H1 (cell line): Measurements from ENCODE around the gene THEM5. TPM values are rescaled to one million over a fixed set of nuclear protein-coding genes. Genes with fewer than 3 reads are reported as not detected.
A peak's percentile ranks its signal among the peaks of the same experiment; 100 is the strongest.

Experiments used
- CTCF ChIA-PET: fragments of 300-600 bp; sonication (Branson Sonifier 250); formaldehyde crosslinking; loops from one replicate; lab custom pipeline; 2021; ENCODE audit not compliant: partially characterized antibody; lab: Charles Lee
- POLR2A ChIA-PET: fragments of 300-600 bp; sonication (Branson Sonifier 250); formaldehyde crosslinking; loops from one replicate; lab custom pipeline; 2021; ENCODE audit warnings: inconsistent platforms; ENCODE audit not compliant: partially characterized antibody; lab: Charles Lee
- DNase-seq, 2 experiments: peaks; one replicate each; pipeline versions ENCODE4 v3.0.0 to v3.0.0-alpha.2; 2010 to 2022; ENCODE audit warnings: low spot score in 2 of 2, low read depth in 1 of 2, mixed read lengths in 1 of 2
- FAIRE-seq: peaks from 2 replicates; lab custom pipeline; 2011; peaks lifted over from hg19 to GRCh38; lab: Jason Lieb, UNC
- H2AFZ ChIP-seq: 2 replicates; pipeline ENCODE4 v1.8.1; 2012; ENCODE audit warnings: low read length, inconsistent platforms
- H2AK5ac ChIP-seq: 2 replicates; pipeline ENCODE4 v1.6.1; 2013; ENCODE audit warnings: low read depth, low read length
- H2BK120ac ChIP-seq: replicated peaks from 2 replicates; pipeline ENCODE3; 2013; ENCODE audit warnings: low read depth, low read length, inconsistent platforms
- H2BK12ac ChIP-seq: 2 replicates; pipeline ENCODE4 v1.6.1; 2013; ENCODE audit warnings: low read depth, low read length
- H2BK15ac ChIP-seq: 2 replicates; pipeline ENCODE4 v1.6.1; 2013; ENCODE audit warnings: low read length
- H2BK20ac ChIP-seq: 2 replicates; pipeline ENCODE4 v1.6.1; 2013; ENCODE audit warnings: low read length
- H2BK5ac ChIP-seq: 2 replicates; pipeline ENCODE4 v1.6.1; 2013; ENCODE audit warnings: low read depth, low read length
- H3K14ac ChIP-seq: 2 replicates; pipeline ENCODE4 v1.6.1; 2013; ENCODE audit warnings: inconsistent platforms; ENCODE audit not compliant: insufficient read length
- H3K18ac ChIP-seq: 2 replicates; pipeline ENCODE4 v1.6.1; 2013; ENCODE audit warnings: low read length; ENCODE audit errors: extremely low read depth
- H3K23ac ChIP-seq: 2 replicates; pipeline ENCODE4 v1.6.1; 2013; ENCODE audit warnings: inconsistent platforms; ENCODE audit not compliant: insufficient read length
- H3K23me2 ChIP-seq: 2 replicates; pipeline ENCODE4 v1.6.1; 2013; ENCODE audit warnings: low read depth, low read length
- H3K27ac ChIP-seq: 2 replicates; pipeline ENCODE4 v1.6.1; 2011; ENCODE audit warnings: low read depth, low read length, inconsistent platforms
- H3K27me3 ChIP-seq, 4 experiments: replicated peaks in 1 of 4; 1 replicate in 1 of 4; 2 replicates in 3 of 4; pipeline versions ENCODE4 v1.6.1 to v1.8.1; 2011 to 2013; ENCODE audit warnings: low read length in 3 of 4, mild to moderate bottlenecking in 3 of 4, inconsistent platforms in 2 of 4, mixed read lengths in 2 of 4, moderate library complexity in 1 of 4; ENCODE audit not compliant: control insufficient read depth in 3 of 4, insufficient read depth in 3 of 4; ENCODE audit errors: extremely low read depth in 1 of 4
- H3K36me3 ChIP-seq, 4 experiments: 2 replicates each; pipeline versions ENCODE4 v1.6.1 to v1.8.1; 2011 to 2013; ENCODE audit warnings: mild to moderate bottlenecking in 4 of 4, low read length in 3 of 4, moderate library complexity in 2 of 4, control low read depth in 1 of 4, inconsistent platforms in 1 of 4; ENCODE audit not compliant: insufficient read depth in 4 of 4, control insufficient read depth in 2 of 4
- H3K4ac ChIP-seq: replicated peaks from 2 replicates; pipeline ENCODE3; 2013; ENCODE audit warnings: low read length, low read depth, mixed read lengths, inconsistent platforms; ENCODE audit not compliant: insufficient read length
- H3K4me1 ChIP-seq, 4 experiments: replicated peaks in 1 of 4; 1 replicate in 1 of 4; 2 replicates in 3 of 4; pipeline versions ENCODE4 v1.6.1 to v1.8.1; 2011 to 2013; ENCODE audit warnings: low read length in 3 of 4, inconsistent platforms in 2 of 4, mixed read lengths in 1 of 4; ENCODE audit not compliant: insufficient read depth in 4 of 4, control insufficient read depth in 3 of 4
- H3K4me2 ChIP-seq, 2 experiments: 2 replicates each; pipeline versions ENCODE4 v1.6.1 to v1.8.1; 2011 to 2013; ENCODE audit warnings: low read depth in 2 of 2, low read length in 2 of 2, control low read depth in 1 of 2, inconsistent platforms in 1 of 2, mild to moderate bottlenecking in 1 of 2; ENCODE audit not compliant: insufficient read depth in 1 of 2
- H3K4me3 ChIP-seq, 4 experiments: fragments of 200-600, 300-600 bp in 1 of 4; sonication (generic), shearing (Covaris generic), sonication (Bioruptor Twin) in 1 of 4; 2 replicates each; pipeline versions ENCODE4 v1.5.1 to v1.8.1; 2011 to 2016; ENCODE audit warnings: low read length in 4 of 4, low read depth in 3 of 4, control low read depth in 2 of 4, inconsistent platforms in 2 of 4, mild to moderate bottlenecking in 2 of 4, mixed read lengths in 1 of 4, moderate library complexity in 1 of 4; ENCODE audit not compliant: insufficient read depth in 2 of 4; ENCODE audit errors: extremely low read depth in 1 of 4
- H3K56ac ChIP-seq: replicated peaks from 2 replicates; pipeline ENCODE3; 2013; ENCODE audit warnings: low read depth, mild to moderate bottlenecking, mixed read lengths, low read length, inconsistent platforms; ENCODE audit not compliant: insufficient read length
- H3K79me1 ChIP-seq: 2 replicates; pipeline ENCODE4 v1.6.1; 2013; ENCODE audit warnings: low read depth, low read length, control low read depth
- H3K79me2 ChIP-seq, 2 experiments: 2 replicates each; pipeline versions ENCODE4 v1.6.1 to v1.8.1; 2012 to 2013; ENCODE audit warnings: low read length in 2 of 2, mild to moderate bottlenecking in 2 of 2, inconsistent platforms in 1 of 2; ENCODE audit not compliant: insufficient read depth in 2 of 2, control insufficient read depth in 1 of 2
- H3K9ac ChIP-seq, 4 experiments: replicated peaks in 1 of 4; 1 replicate in 1 of 4; 2 replicates in 3 of 4; pipeline versions ENCODE4 v1.6.1 to v1.8.1; 2011 to 2013; ENCODE audit warnings: low read depth in 3 of 4, low read length in 3 of 4, control low read depth in 2 of 4, mild to moderate bottlenecking in 2 of 4, moderate library complexity in 2 of 4, inconsistent platforms in 1 of 4; ENCODE audit errors: extremely low read depth in 1 of 4
- H3K9me3 ChIP-seq, 2 experiments: 2 replicates each; pipeline versions ENCODE4 v1.6.1 to v1.8.1; 2012 to 2013; ENCODE audit warnings: mild to moderate bottlenecking in 2 of 2, moderate library complexity in 2 of 2, control low read depth in 1 of 2, inconsistent platforms in 1 of 2, low read depth in 1 of 2, low read length in 1 of 2, mixed read lengths in 1 of 2; ENCODE audit not compliant: insufficient read depth in 2 of 2
- H4K20me1 ChIP-seq, 2 experiments: replicated peaks in 1 of 2; 2 replicates each; pipeline versions ENCODE3 to v1.8.1; 2011 to 2013; ENCODE audit warnings: inconsistent platforms in 2 of 2, low read length in 2 of 2, mild to moderate bottlenecking in 1 of 2; ENCODE audit not compliant: insufficient read depth in 2 of 2, control insufficient read depth in 1 of 2
- H4K5ac ChIP-seq: 2 replicates; pipeline ENCODE4 v1.6.1; 2013; ENCODE audit warnings: low read length, low read depth, mixed read lengths, inconsistent platforms; ENCODE audit not compliant: insufficient read length
- H4K8ac ChIP-seq: 2 replicates; pipeline ENCODE4 v1.8.0; 2013; ENCODE audit warnings: mild to moderate bottlenecking, moderate library complexity, low read length, inconsistent platforms; ENCODE audit not compliant: insufficient read depth; ENCODE audit errors: extremely low read depth
- H4K91ac ChIP-seq: replicated peaks from 2 replicates; pipeline ENCODE3; 2013; ENCODE audit warnings: low read length, mixed read lengths, inconsistent platforms; ENCODE audit not compliant: insufficient read length
- EZH2 ChIP-seq: fragments of 200-600 bp; sonication (generic); IDR thresholded peaks from 2 replicates; pipeline ENCODE4 v1.7.1; 2012; ENCODE audit warnings: low read depth, mild to moderate bottlenecking, moderate library complexity, low read length, inconsistent platforms; ENCODE audit not compliant: severe bottlenecking
- GABPA ChIP-seq: IDR thresholded peaks from 2 replicates; pipeline ENCODE4 v1.6.1; 2011; ENCODE audit warnings: mild to moderate bottlenecking, low read length, moderate library complexity, borderline replicate concordance; ENCODE audit not compliant: insufficient read depth
- GTF2F1 ChIP-seq: IDR thresholded peaks from 2 replicates; pipeline ENCODE4 v1.6.1; 2012; ENCODE audit warnings: low read depth, low read length, improper control_type of control experiment, borderline replicate concordance
- JUN ChIP-seq: IDR thresholded peaks from 2 replicates; pipeline ENCODE4 v1.6.1; 2011; ENCODE audit warnings: low read depth, mild to moderate bottlenecking, improper control_type of control experiment, low read length
- PHF8 ChIP-seq: fragments of 200-600 bp; sonication (generic); conservative IDR thresholded peaks from 2 replicates; pipeline ENCODE4 v1.7.1; 2012; ENCODE audit warnings: low read depth, mild to moderate bottlenecking, inconsistent platforms, low read length, moderate library complexity
- POLR2A ChIP-seq, 2 experiments: IDR thresholded peaks; 1 replicate in 1 of 2; 2 replicates in 1 of 2; pipeline ENCODE4 v1.6.1; 2011; ENCODE audit warnings: low read depth in 2 of 2, low read length in 2 of 2, mild to moderate bottlenecking in 2 of 2; ENCODE audit errors: control extremely low read depth in 1 of 2
- TBP ChIP-seq: IDR thresholded peaks from 2 replicates; pipeline ENCODE4 v1.6.1; 2011; ENCODE audit warnings: low read depth, low read length, improper control_type of control experiment
- WGBS, 2 experiments: shearing (Covaris generic) in 1 of 2; methylation state at CpG; one replicate each; pipeline versions ENCODE4 v1.1.6 to v1.1.7; 2013 to 2015; ENCODE audit warnings: low lambda C conversion rate in 2 of 2, mixed read lengths in 2 of 2, inconsistent platforms in 1 of 2, low coverage in 1 of 2, missing lambda C conversion rate in 1 of 2; ENCODE audit not compliant: insufficient replicate concordance in 2 of 2, insufficient coverage in 1 of 2, insufficient read length in 1 of 2; ENCODE audit errors: extremely low coverage in 1 of 2, missing lambda C conversion rate in 1 of 2; 5-methylcytosine and 5-hydroxymethylcytosine counted together
- polyA plus RNA-seq, 7 experiments: library from polyadenylated mRNA; depleted of rRNA in 3 of 7; stranded (reverse) in 5 of 7; unstranded in 2 of 7; fragments of >200 nt in 5 of 7; fragments of 200-250 nt in 2 of 7; gene quantifications; 1 replicate in 5 of 7; 2 replicates in 1 of 7; 4 replicates in 1 of 7; pipeline versions ENCODE4 v1.2.1 to v1.2.3, GENCODE V29; 2011 to 2013; ENCODE audit warnings: missing spikeins in 2 of 7, mixed read lengths in 2 of 7
- total RNA-seq: library from RNA; stranded (reverse); fragmentation: NEBNext Ultra II Directional; extraction: Animal tissue kit (Norgen Biotek cat#: 25700); gene quantifications from 2 replicates; pipeline ENCODE4 v1.2.1, GENCODE V29; 2021
- TF ChIP-seq, protein P1 (sequence below): IDR thresholded peaks from 2 replicates; pipeline ENCODE4 v1.6.1; 2012; ENCODE audit warnings: inconsistent platforms
- TF ChIP-seq, protein P2 (sequence below): IDR thresholded peaks from 2 replicates; pipeline ENCODE4 v1.6.1; 2012; ENCODE audit warnings: low read length, inconsistent platforms

THEM5 gene
- total and polyA plus RNA-seq, 2 of the 8 experiments (the other 6 are each of a cell fraction or from before 2014, with no cell fraction given): not detected

DNA sequence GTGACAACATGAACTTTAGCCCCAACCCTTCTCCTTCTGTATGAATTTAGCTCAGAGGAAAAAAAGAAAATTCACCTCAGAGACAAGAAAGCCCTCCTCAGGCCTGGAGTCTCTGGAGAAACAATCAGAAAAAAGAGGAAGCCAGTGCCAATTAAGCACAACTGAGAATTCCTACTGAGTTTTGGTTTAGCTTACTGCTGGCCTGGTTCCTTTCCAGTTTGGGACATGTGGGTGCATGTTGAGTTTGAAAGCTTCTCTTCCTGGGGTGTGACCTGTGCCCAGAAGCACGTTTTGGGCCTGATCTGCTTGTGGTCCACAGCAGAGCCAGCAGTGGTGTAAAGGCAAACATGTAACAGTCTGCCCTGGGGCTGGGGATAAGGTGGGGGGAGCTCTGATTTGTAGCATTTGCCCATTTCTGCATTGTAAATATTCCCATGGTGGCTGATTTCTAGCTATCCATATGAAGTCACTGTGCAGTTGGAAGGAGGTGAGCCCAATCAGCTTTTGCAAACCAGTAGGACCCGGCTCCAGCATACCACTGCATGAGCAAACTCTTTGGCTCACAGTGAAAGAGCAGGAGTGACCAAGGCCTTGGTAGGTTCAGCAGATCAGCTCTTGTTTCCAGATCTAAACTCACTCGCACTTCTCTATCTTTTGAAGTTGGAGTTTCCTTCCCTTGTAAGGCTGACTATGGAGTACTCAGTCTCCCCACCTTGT is 4.7 kb upstream of the THEM5 start:
- Histone ChIP-seq H3K4me1 (peaks cover 8 to 16% (median 12%) of the 10 kb centered on the region in 4 experiments), H3K36me3 (no peaks in the 10 kb centered on the region), H3K9ac (no peak overlapping the region), H2BK20ac (no peak overlapping the region), H2AFZ (no peak overlapping the region), H2BK120ac (no peak overlapping the region), H3K79me2 (no peaks in the 10 kb centered on the region), H3K14ac (no peak overlapping the region), H3K56ac (no peak overlapping the region), H3K23me2 (peaks cover 2% of the 10 kb centered on the region; the same call in 1 of the 2 replicates), H4K5ac (no peak overlapping the region), H2BK5ac (no peak overlapping the region), H3K23ac (no peak overlapping the region), H3K4me2 (no peak overlapping the region), H3K4me3 (no peak overlapping the region), H3K9me3 (no peaks in the 10 kb centered on the region), H3K18ac (no peak overlapping the region), H3K4ac (no peak overlapping the region), H3K27ac (no peak overlapping the region), H2AK5ac (no peak overlapping the region), H4K20me1 (peaks cover 4 to 8% of the 10 kb centered on the region in 2 experiments), H2BK15ac (no peak overlapping the region), H4K8ac (no peak overlapping the region), H4K91ac (no peak overlapping the region), H3K27me3 (peaks cover 22 to 56% (median 48%) of the 10 kb centered on the region in 4 experiments), H3K79me1 (no peaks in the 10 kb centered on the region), H2BK12ac (no peak overlapping the region)
- 62% methylated on average over 3 of the region's 3 CpGs; no CpG with 5 or more reads in 1 of the 2 experiments for WGBS, 2 experiments
- DNase-seq (peak in 1 of 2 experiments; percentile 19), FAIRE-seq (no peak)
- ChIA-PET POLR2A (interaction anchor here (1.2 to 3.6 kb wide), 3 partner anchors 12 to 18 kb away, joined by 4 to 9 read pairs (median 6); partner anchors contain the start of gene C2CD4D), CTCF (interaction anchor here (0.9 to 2.2 kb wide), 13 partner anchors 10 to 143 kb away, joined by 3 to 8 read pairs (median 3); partner anchors contain the start of gene RIIAD1)
- TF ChIP-seq PHF8 (no peak), JUN (no peak), EZH2 (no peak), POLR2A (IDR thresholded peaks at IDR 0.05; ENCODE audit: control extremely low read depth in 1 of 2, low read depth in 2 of 2, low read length in 2 of 2) (no peak), GABPA (no peak), TBP (no peak), GTF2F1 (no peak)
- TF ChIP-seq, protein P1, sequence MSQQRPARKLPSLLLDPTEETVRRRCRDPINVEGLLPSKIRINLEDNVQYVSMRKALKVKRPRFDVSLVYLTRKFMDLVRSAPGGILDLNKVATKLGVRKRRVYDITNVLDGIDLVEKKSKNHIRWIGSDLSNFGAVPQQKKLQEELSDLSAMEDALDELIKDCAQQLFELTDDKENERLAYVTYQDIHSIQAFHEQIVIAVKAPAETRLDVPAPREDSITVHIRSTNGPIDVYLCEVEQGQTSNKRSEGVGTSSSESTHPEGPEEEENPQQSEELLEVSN: no peak
- TF ChIP-seq, protein P2, sequence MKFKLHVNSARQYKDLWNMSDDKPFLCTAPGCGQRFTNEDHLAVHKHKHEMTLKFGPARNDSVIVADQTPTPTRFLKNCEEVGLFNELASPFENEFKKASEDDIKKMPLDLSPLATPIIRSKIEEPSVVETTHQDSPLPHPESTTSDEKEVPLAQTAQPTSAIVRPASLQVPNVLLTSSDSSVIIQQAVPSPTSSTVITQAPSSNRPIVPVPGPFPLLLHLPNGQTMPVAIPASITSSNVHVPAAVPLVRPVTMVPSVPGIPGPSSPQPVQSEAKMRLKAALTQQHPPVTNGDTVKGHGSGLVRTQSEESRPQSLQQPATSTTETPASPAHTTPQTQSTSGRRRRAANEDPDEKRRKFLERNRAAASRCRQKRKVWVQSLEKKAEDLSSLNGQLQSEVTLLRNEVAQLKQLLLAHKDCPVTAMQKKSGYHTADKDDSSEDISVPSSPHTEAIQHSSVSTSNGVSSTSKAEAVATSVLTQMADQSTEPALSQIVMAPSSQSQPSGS: no peak
